Measurements from ENCODE around the gene BZW2.
A peak's percentile ranks its signal among the peaks of the same experiment; 100 is the strongest.

BZW2 gene

DNA sequence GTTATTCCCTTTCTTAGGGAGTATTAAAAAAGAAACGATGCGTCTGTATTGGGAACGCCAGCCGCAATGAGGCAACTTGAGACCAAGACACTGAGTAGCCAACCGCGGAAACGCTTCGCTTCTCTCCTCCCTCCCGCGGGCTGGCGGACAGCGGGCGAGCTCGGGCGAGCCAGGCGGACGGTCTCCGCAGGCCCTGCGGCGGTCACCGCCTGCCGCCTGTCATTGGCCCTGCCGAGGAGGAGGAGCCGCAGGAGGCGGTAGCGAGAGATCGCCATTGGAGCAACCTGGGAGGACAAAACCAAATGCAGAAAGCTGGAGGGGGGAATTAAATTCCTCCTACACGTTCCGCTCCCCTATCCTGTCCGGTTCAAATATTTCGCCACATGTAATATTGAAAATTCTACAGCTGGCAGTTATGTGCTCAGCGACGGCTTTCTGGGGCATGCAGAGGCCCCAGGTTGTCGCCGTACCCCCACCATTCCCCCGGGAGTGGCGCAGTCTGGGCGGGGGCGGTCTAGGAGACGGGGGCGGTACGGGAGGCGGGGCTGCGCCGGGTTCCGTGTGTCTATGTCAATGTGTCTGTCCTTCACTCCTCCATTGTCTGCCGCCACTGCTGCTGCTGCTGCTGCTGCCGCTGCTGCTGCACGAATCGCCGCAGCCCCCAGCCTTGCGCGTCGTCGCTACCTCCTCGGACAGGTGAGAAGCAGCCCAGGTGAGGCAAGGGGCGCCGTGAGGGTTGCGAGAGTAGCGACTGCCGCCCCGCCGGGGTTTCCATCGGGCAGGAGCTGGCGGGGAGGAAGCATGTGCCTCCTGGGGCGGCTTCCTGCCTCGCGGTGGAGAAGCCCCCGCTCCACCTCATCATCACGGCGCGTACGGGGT is at the start of gene BZW2, which contains the start of gene ANKMY2:
TSS of gene BZW2 (plus strand) at position 589 of the 879 bp plus-strand sequence. CDS start 19,263 bp downstream, outside the sequence.
TSS of gene ANKMY2 (minus strand) at position 162 of the 879 bp plus-strand sequence. CDS start 181 bp downstream, outside the sequence.
- in situ Hi-C loops (cut with MboI; ENCODE audit: low pct_unique_long_range_greater_than_20kb, low sequenced_read_pairs, unreplicated experiment) = no loop called here
- DNase-seq (ENCODE audit: low spot score) = peak; percentile 94
- TF ChIP-seq, protein P1, sequence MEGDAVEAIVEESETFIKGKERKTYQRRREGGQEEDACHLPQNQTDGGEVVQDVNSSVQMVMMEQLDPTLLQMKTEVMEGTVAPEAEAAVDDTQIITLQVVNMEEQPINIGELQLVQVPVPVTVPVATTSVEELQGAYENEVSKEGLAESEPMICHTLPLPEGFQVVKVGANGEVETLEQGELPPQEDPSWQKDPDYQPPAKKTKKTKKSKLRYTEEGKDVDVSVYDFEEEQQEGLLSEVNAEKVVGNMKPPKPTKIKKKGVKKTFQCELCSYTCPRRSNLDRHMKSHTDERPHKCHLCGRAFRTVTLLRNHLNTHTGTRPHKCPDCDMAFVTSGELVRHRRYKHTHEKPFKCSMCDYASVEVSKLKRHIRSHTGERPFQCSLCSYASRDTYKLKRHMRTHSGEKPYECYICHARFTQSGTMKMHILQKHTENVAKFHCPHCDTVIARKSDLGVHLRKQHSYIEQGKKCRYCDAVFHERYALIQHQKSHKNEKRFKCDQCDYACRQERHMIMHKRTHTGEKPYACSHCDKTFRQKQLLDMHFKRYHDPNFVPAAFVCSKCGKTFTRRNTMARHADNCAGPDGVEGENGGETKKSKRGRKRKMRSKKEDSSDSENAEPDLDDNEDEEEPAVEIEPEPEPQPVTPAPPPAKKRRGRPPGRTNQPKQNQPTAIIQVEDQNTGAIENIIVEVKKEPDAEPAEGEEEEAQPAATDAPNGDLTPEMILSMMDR (IDR thresholded peaks at IDR 0.05; ENCODE audit: extremely low read depth, insufficient read depth, missing control alignments) = no peak

DNA sequence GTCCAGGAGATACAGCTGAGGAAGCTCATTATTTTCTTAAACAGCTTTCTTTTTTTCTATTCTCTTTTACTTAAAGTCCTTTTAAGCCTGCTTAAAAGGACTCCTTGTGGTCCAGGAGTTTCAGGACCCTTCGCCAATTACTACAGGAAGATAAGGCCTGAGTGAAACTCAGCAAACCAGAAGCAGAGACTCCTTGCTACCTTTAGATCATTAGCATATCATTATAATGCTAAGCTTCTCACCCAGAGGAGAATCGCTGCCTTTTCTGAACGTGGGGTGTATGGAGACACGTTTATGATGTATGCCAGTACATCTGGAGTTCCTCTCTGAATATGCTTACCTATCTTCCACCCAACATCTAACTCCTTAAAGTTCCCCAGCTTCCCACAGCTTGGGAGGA is 48.0 kb upstream of the BZW2 start:
- TF ChIP-seq, protein P1 (IDR thresholded peaks at IDR 0.05; ENCODE audit: extremely low read depth, insufficient read depth, missing control alignments) = no peak
- in situ Hi-C loops (cut with MboI; ENCODE audit: low pct_unique_long_range_greater_than_20kb, low sequenced_read_pairs, unreplicated experiment) = no loop called here
- DNase-seq (ENCODE audit: low spot score) = no peak

DNA sequence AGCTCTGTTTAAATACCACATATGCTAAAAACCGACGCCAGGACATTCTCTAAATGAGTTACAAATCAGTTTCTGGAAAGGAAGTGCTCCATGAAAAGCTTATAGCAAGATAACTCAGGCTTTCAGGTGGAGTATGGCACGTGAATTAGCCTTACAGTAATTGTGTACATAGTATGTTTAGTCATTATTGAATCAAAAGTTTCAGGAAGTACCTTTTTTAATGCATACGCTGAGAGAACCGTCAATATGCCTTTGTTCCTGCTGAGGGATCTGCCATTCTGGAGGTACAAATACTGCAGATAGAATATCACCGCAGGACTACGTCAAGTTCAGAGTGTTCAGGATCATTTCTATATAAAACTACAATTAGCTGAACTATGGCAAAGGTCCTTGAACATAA is 46.1 kb upstream of the BZW2 start:
- in situ Hi-C loops (cut with MboI; ENCODE audit: low pct_unique_long_range_greater_than_20kb, low sequenced_read_pairs, unreplicated experiment) = no loop called here
- TF ChIP-seq, protein P1 (IDR thresholded peaks at IDR 0.05; ENCODE audit: extremely low read depth, insufficient read depth, missing control alignments) = no peak
- DNase-seq (ENCODE audit: low spot score) = no peak

DNA sequence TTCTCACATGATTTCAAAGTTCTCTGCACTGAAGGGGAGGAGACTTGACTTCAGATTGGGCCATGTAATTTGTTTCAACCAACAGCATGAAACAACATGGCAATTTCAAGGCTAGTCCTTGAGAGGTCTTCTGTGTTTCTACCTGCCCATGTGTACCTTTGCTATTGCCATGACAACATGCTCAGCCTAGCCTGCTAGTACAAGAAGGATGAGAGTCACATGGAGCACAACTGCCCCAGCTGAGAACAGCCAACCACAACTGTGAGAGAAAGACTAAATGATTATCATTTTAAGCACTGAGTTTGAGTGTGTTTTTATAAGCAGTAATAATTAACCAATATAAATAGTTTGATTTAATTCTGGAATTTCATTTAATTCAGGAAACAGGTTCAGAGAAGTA is 42.3 kb upstream of the BZW2 start:
- TF ChIP-seq, protein P1 (IDR thresholded peaks at IDR 0.05; ENCODE audit: extremely low read depth, insufficient read depth, missing control alignments) = no peak
- no peak for DNase-seq (ENCODE audit: low spot score)
- in situ Hi-C loops (cut with MboI; ENCODE audit: low pct_unique_long_range_greater_than_20kb, low sequenced_read_pairs, unreplicated experiment) = no loop called here

DNA sequence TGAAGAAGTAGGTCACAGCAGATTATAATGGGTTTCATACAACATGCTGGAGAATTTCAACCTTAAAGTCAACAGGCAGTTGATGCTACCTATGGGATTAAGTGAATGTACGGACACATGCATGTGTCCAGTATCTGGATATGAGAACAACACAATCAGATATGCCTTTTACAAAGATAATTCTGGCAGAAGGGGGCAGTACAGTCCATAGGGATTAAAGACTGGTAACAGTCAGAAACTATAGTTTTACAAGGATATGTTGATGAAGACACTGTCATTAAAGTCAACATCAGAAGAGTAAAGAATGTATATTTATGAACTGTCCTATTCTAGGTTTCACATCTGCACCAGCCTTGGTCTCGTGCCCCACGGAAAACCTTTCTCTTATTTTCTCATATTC is 41.9 kb upstream of the BZW2 start:
- TF ChIP-seq, protein P1 (IDR thresholded peaks at IDR 0.05; ENCODE audit: extremely low read depth, insufficient read depth, missing control alignments) = peak; percentile 2
- DNase-seq (ENCODE audit: low spot score) = no peak
- in situ Hi-C loops (cut with MboI; ENCODE audit: low pct_unique_long_range_greater_than_20kb, low sequenced_read_pairs, unreplicated experiment) = no loop called here

DNA sequence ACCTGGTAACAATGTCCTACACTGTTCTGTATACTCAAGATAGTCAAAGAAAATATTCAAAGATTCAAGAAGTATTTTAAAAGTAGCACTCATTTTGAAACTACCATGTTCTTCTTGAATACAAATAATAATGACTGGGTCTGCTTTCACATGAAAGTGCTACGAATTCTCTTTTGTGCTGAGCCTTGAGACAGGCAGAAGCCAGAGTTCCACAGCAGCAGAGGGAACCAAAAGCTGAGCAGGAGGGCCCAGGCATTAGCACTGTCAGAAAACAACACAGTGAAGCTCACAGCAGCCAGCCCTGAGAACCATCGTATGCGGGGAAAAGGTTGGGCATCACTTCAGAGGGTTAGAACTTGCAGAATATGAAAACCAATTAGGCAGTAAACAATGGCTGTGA is 39.3 kb upstream of the BZW2 start:
- no peak for DNase-seq (ENCODE audit: low spot score)
- in situ Hi-C loops (cut with MboI; ENCODE audit: low pct_unique_long_range_greater_than_20kb, low sequenced_read_pairs, unreplicated experiment) = no loop called here
- TF ChIP-seq, protein P1 (IDR thresholded peaks at IDR 0.05; ENCODE audit: extremely low read depth, insufficient read depth, missing control alignments) = no peak

Data from GM13977 (cell line).